ENCODE measurements around the gene ABCG5. TPM values are rescaled to one million over a fixed set of nuclear protein-coding genes. Genes with fewer than 3 reads are reported as not detected.

Gene ABCG5
- polyA plus RNA-seq, 3 donors, result 0.40 to 0.84 (median 0.75) TPM

GRCh38 chr2:43842866-43843226 is 4.2 kb upstream of the ABCG5 start:
- no peak for DNase-seq

DNA sequence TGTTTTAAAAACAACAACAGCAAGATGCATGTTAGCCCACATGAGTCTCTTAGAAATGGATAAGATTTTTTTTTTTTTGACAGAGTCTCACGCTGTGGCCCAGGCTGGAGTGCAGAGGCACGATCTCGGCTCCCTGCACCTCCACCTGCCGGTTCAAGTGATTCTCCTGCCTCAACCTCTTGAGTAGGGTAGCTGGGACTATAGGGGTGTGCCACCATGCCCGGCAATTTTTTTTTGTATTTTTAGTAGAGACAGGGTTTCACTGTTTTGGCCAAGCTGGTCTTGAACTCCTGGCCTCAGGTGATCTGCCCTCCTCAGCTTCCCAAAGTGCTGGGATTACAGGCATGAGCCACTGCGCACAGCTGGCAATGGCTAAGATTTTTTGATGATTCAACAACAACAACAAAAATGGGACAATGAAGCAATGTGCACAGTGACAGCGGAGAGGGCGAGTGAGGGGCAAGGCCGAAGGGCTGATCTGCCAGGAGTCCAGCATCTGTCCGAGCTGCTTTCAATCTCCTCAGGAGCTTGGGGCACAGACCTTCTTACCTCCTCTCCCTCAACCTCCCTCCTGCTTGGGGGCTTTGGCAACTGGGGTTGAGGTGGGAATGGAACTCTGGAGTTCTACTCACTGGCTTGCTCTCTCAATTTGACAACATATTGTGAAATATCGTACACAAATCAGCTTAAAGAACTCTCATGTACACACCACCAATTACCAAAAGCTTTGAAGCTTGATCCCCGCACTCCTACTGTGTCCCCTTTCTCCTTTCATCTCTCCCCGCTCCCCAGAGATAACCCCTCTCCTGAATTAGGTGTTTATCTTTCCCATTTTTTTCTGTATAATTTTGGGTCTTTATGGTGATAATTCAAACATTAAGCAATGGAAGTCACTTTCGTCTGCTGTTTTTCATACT is 3.6 kb upstream of the ABCG5 start:
- no peak for DNase-seq

- DNase-seq, result no peak
Observed at GRCh38 chr2:43840965-43841364, 2.3 kb upstream of the ABCG5 start.

GRCh38 chr2:43839776-43840564 is 1.3 kb upstream of the ABCG5 start:
- DNase-seq, result no peak

- DNase-seq, result no peak
Observed at GRCh38 chr2:43837831-43838559, 644 bp downstream of the ABCG5 start.

DNA sequence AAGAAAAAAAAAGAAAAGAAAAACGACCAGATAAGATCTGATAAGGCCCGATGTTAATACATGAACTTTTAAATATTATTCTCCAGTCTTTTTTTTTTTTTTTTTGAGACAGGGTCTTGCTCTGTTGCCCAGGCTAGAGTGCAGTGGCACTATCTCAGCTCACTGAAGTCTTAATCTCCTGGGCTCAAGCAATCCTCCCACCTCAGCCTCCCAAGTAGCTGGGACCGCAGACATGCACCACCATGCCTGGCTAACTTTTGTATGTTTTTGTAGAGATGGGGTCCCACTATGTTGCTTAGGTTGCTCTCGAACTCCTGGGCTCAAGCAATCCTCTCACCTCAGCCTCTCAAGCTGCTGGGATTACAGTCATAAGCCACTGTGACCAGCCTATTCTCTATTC is 1.6 kb downstream of the ABCG5 start:
- no peak for DNase-seq

GRCh38 chr2:43832457-43832856 is 6.2 kb downstream of the ABCG5 start:
- no peak for DNase-seq

- peak; percentile 14 for DNase-seq
Observed at GRCh38 chr2:43831543-43832294, 6.9 kb downstream of the ABCG5 start.

DNA sequence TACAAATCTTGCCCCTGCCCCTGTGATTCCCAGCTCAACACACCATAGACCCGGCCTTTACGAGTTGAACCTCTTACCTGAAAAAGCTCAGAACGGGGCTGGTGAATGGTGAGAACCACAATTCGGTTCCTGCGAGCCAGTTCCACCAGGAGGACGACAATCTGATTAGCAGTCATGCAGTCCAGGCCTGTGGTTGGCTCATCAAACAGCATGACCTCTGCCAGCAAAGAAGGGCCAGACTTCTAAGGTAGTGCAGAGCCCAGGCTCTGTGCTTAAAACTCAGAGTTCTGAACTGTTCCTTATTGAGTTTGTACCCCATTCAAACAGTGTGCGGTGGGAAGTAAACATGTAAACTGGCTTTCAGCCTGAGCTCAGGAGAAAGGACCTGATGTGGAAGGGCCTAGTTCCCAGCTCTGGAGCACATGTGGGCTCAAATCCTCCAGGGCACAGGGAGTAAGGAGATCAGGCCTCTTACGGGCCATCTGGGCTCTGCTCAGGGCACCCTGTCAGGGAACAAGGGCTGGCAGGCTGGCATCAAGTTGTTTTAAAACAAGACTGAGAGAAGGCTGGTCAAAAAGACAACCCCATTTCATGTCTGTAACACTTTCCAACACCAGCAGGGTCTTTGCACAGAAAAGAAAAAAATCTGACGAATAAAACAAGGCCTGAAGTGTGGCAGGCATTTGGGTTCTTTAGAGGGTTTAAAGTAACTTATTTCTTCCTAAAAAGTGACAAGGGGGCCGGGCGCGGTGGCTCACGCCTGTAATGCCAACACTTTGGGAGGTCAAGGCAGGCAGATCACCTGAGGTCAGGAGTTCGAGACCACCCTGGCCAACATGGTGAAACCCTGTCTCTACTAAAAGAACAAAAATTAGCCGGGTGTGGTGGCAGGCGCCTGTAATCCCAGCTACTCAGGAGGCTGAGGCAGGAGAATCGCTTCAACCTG is 12.1 kb downstream of the ABCG5 start:
- DNase-seq, result no peak

DNA sequence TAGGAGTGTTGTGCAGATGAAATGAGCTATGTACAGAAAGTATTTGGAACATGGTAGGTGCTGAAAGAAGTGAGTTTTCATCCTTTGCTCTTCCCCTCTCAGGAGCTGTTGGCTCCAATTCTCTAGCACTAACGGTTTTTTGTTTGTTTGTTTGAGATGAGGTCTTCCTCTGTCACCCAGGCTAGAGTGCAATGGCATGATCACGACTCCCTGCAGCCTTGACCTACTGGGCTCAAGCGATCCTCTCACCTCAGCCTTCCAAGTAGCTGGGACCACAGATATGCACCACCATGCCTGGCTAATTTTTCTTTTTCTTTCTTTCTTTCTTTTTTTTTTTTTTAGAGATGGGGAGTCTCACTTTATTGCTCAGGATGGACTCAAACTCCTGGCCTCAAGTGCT is 12.8 kb downstream of the ABCG5 start:
- DNase-seq, result no peak

DNA sequence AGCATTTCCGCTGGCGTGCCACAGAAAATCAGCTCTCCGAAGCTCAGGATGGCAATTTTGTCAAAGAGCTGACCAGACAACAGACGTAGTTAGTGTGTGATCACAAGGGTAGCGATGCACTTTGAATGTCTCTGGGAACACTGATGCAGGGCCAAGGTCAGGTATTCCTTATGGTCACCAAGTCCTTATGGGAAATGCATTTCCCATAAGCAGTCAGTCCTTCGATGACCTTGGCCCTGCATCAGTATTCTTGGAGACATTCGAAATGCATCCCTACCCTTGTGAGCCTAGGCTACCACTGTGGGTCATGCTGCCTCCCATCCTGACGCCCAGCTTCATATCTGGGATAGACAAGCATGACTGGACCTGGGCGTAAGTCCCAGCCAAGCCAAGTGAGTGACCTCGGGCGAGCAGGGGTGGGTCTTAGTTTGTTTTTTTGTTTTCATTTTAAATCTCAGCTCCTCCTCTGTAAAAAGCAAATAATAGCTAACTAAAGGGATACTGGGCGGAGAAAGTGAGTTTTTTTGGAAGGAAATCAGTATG is 13.6 kb downstream of the ABCG5 start:
- no peak for DNase-seq

GRCh38 chr2:43824512-43824911 is 14.1 kb downstream of the ABCG5 start:
- DNase-seq, result no peak

GRCh38 chr2:43823751-43824150 is 14.9 kb downstream of the ABCG5 start:
- DNase-seq, result no peak

GRCh38 chr2:43822839-43823238 is 15.8 kb downstream of the ABCG5 start:
- DNase-seq, result no peak

GRCh38 chr2:43819491-43820163 is 19.0 kb downstream of the ABCG5 start:
- DNase-seq, result no peak

- no peak for DNase-seq
Observed at GRCh38 chr2:43818761-43819160, 19.9 kb downstream of the ABCG5 start.

DNA sequence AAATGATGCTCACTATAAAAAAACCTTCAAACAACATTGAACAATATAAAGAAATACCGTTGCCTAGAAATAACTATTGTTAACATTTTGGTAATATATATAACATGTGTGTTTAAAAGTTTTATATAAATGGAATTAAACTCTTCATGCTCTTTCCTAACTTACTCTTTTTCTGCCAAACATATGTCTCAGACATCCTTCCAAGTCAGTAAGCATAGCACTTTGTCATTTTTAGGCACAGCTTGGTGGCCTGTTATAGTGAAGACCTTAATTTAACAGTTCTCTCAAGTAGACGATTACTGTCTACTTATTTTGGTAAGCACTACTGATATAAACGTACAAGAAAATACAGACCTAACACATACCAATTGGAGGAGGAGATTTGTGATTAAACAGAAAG is 23.9 kb downstream of the ABCG5 start:
- no peak for DNase-seq

DNA sequence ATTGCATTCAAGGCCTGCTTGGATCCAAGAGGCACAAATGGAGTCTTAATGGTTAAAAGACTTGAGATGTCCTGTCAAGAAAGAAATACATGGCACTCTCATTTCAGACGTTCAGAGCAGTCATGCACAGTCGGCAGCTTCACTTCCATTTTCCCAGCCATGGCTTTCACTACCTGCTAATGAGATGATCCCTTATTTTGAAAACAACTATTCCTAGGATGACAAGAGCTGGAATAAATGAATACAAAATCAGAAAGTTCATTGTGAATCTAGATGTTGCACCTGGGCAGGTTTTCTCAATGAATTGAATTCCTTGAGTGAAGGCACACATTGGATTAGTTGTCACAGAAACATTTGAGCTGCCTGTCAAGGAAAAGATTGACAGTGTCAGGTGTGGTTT is 25.7 kb downstream of the ABCG5 start:
- DNase-seq, result no peak

GRCh38 chr2:43812006-43812405 is 26.6 kb downstream of the ABCG5 start:
- no peak for DNase-seq

DNA sequence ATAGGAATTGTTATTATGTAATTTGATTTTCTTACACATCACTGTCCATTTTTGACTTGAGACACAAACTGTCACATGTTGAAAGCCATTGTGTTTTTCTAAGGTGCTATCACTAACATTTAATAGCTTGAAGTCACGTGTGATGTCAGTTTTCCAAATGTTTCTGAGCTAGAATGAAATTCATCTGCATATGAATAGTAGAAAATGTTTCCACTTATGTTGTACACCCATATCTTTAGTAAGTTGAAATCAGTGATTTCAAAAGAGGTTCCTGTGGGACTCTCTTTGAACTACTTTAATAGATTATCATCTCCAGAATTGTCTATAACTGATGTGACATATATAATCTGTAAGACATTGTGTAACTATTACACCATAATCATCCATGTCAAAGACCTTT is 27.8 kb downstream of the ABCG5 start:
- no peak for DNase-seq
